ENCODE data around the gene OR4A5.
"Not testable (repeated sequence)": the region's sequence is repeated elsewhere in the genome, so short reads cannot be mapped to it uniquely, and the experiment has no call there.

The OR4A5 gene

GRCh38 chr11:54706532-54706931 lies at the start of gene OR4A5:
Gene OR4A5 (plus strand): TSS chr11:54706832. CDS start chr11:54706885, 53 bp downstream.
- DNase-seq (ENCODE audit: low read depth, low spot score), result not testable (repeated sequence)

- not testable (repeated sequence) for DNase-seq (ENCODE audit: low read depth, low spot score)
Observed at GRCh38 chr11:54720094-54720493, 13.5 kb downstream of the OR4A5 start.

Measured in activated CD4-positive, CD25-positive, alpha-beta regulatory T cell treated with anti-CD3 and anti-CD28 coated beads, Interleukin-2, amount 50 U/mL, for 16 hours (primary cell).